Thoracic aorta (tissue), 2 donors: ENCODE measurements around the gene DNAJC13. TPM values are rescaled to one million over a fixed set of nuclear protein-coding genes. Genes with fewer than 3 reads are reported as not detected.

Experiments
- ATAC-seq: fragments of 150-250 bp; one replicate; pipeline ENCODE4 v1.8.0; 2017; ENCODE audit warnings: low read depth; ENCODE audit not compliant: insufficient number of reproducible peaks, low FRiP score
- DNase-seq: peaks from one replicate; pipeline ENCODE4 v3.0.0-alpha.2; 2020; ENCODE audit warnings: low spot score
- H3K27ac ChIP-seq, 2 donors: fragments of 200-600 bp; sonication (generic); 1 replicate in 1 of 2; 2 replicates in 1 of 2; pipeline ENCODE4 v1.5.1; 2016; ENCODE audit warnings: mild to moderate bottlenecking in 2 of 2, moderate library complexity in 2 of 2
- H3K27me3 ChIP-seq: fragments of 200-600 bp; sonication (generic); replicated peaks from 2 replicates; pipeline ENCODE4 v1.6.0; 2016; ENCODE audit warnings: mild to moderate bottlenecking; ENCODE audit not compliant: insufficient read depth
- H3K36me3 ChIP-seq: fragments of 200-600 bp; sonication (generic); one replicate; pipeline ENCODE4 v1.5.1; 2016
- H3K4me1 ChIP-seq, 2 donors: fragments of 200-600 bp; sonication (generic); 1 replicate in 1 of 2; 2 replicates in 1 of 2; pipeline versions ENCODE4 v1.5.1 to v1.6.0; 2016; ENCODE audit warnings: low read depth in 2 of 2, mild to moderate bottlenecking in 1 of 2; ENCODE audit not compliant: control insufficient read depth in 1 of 2
- H3K4me3 ChIP-seq: fragments of 200-600 bp; sonication (generic); 2 replicates; pipeline ENCODE4 v1.5.1; 2016; ENCODE audit warnings: mild to moderate bottlenecking
- H3K9me3 ChIP-seq: fragments of 200-600 bp; sonication (generic); 2 replicates; pipeline ENCODE4 v1.5.1; 2016
- total RNA-seq, 2 donors: library from RNA; depleted of rRNA; stranded (reverse); fragments of >200 nt; gene quantifications; one replicate each; pipeline versions ENCODE4 v1.1.0 to v1.2.3, GENCODE V29; 2016
- TF ChIP-seq, protein P1 (sequence below): fragments of 200-600 bp; sonication (generic); IDR thresholded peaks from one replicate; pipeline ENCODE4 v1.5.1; 2019; ENCODE audit warnings: antibody characterized with exemption

Gene DNAJC13
- total RNA-seq, 2 donors from 2014 or later, result 47.4 to 49.5 TPM

DNA sequence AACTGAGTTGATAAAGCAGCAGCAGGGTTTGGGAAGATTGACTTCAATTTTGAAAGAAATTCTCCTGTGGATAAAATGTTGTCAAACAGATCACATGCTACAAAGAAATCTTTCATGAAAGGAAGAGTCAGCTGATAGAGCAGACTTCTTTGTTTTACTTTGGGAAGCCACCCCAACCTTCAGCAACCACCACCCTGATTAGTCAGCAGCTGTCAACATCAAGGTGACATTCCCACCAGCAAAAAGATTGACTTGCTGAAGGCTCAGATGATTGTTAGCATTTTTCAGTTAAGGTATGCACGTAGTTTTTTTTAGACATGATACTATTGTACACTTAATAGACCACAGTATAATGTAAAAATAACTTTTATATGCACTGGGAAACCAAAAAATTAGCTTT lies 92.2 kb downstream of the DNAJC13 start:
- Histone ChIP-seq H3K27ac (no peak overlapping the region), H3K27me3 (no peaks in the 10 kb centered on the region), H3K9me3 (no peaks in the 10 kb centered on the region), H3K36me3 (peaks cover 26% of the 10 kb centered on the region), H3K4me1 (no peaks in the 10 kb centered on the region), H3K4me3 (no peak overlapping the region)
- TF ChIP-seq, protein P1, sequence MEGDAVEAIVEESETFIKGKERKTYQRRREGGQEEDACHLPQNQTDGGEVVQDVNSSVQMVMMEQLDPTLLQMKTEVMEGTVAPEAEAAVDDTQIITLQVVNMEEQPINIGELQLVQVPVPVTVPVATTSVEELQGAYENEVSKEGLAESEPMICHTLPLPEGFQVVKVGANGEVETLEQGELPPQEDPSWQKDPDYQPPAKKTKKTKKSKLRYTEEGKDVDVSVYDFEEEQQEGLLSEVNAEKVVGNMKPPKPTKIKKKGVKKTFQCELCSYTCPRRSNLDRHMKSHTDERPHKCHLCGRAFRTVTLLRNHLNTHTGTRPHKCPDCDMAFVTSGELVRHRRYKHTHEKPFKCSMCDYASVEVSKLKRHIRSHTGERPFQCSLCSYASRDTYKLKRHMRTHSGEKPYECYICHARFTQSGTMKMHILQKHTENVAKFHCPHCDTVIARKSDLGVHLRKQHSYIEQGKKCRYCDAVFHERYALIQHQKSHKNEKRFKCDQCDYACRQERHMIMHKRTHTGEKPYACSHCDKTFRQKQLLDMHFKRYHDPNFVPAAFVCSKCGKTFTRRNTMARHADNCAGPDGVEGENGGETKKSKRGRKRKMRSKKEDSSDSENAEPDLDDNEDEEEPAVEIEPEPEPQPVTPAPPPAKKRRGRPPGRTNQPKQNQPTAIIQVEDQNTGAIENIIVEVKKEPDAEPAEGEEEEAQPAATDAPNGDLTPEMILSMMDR, result no peak
- no peak for ATAC-seq
- no peak for DNase-seq

DNA sequence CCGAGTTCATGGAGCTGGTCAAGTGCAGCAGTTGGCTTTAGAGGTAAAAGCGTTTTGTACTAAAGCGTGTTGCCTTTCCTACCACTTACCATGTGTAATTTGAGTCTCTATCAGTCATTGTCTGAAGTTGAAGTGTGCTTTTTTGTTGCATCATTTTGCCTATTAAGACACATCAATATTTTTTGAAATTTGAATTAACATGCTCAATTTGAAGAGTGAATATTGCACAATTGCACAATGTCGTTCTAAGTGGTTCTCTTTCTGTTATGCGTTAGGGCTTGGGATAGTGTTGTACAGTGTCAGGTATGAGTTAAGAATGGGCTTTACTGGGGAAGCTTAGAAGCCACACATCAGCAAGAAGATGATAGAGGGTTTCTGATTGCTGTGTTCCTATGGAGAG lies 95.8 kb downstream of the DNAJC13 start:
- Histone ChIP-seq H3K4me3 (no peak overlapping the region), H3K36me3 (peaks cover 39% of the 10 kb centered on the region)

DNA sequence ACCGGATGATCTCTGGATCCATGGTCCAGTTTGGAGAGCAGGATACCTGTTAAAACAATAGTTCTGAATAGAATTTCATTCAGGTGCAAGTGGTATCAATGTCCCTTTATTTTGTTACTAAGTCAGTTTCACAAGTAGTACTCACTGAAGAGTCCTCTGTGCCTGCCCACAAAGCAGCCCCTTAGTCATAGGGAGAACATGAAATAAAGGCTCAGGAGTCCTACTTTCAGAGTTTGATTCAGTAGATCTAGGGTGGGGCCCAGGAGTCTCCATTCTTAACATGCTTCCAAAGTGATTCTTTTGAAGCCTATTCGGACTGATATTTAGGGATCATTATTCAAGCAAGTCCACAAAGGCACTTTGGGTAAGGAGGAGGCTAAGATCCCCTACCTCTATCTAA lies 100.0 kb downstream of the DNAJC13 start:
- H3K27ac ChIP-seq, result no peak overlapping the region
- no peaks in the 10 kb centered on the region for H3K9me3 ChIP-seq
- no peak overlapping the region for H3K4me3 ChIP-seq
- no peaks in the 10 kb centered on the region for H3K27me3 ChIP-seq
- ATAC-seq (no peak), DNase-seq (no peak)
- no peaks in the 10 kb centered on the region for H3K4me1 ChIP-seq
- TF ChIP-seq, protein P1, result no peak
- H3K36me3 ChIP-seq, result peaks cover 25% of the 10 kb centered on the region

More for the DNA sequence above, 95.8 kb downstream of the DNAJC13 start:
- TF ChIP-seq, protein P1, result no peak
- Histone ChIP-seq H3K9me3 (no peaks in the 10 kb centered on the region), H3K27me3 (no peaks in the 10 kb centered on the region), H3K27ac (no peak overlapping the region), H3K4me1 (no peaks in the 10 kb centered on the region)
- DNase-seq, result no peak
- no peak for ATAC-seq

DNA sequence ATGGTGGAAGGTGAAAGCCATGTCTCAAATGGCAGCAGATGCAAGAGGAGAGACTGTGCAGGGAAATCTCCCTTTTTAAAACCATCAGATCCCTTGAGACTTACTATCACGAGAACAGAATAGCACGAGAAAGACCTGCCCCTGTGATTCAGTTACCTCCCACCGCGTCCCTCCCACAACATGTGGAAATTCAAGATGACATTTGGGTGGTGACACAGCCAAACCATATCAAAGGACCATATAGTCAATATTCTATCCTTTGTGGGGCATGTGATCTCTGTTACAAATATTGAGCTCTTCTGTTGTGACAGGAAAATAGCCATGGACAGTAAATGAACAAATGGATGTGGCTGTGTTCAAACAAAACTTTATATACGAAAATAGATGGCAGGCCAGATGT lies 102.6 kb downstream of the DNAJC13 start:
- Histone ChIP-seq H3K27ac (no peak overlapping the region), H3K36me3 (peaks cover 44% of the 10 kb centered on the region), H3K4me1 (no peaks in the 10 kb centered on the region), H3K27me3 (no peaks in the 10 kb centered on the region), H3K9me3 (no peaks in the 10 kb centered on the region), H3K4me3 (no peak overlapping the region)
- DNase-seq (no peak), ATAC-seq (no peak)
- TF ChIP-seq, protein P1, result no peak

DNA sequence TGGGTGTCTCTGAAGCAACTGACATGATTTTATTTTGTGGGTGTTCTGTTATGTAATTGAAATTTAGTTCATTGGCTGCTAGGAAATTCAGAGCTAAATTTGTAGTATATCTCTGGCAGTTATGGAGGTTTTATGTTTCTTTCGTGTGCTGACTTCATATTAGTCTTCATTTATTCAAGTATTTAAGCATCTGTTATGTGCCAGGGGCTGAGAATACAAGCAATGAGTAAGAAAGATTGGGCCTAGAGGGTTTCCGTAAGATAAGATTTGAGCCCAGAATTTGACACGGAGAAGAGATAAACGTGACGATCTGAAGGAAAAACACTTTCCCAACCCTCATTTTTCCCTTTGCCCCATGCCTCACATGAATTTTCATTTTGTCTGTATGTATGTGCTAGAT lies 104.6 kb downstream of the DNAJC13 start:
- DNase-seq (no peak), ATAC-seq (no peak)
- Histone ChIP-seq H3K27ac (no peak overlapping the region), H3K36me3 (peaks cover 36% of the 10 kb centered on the region), H3K27me3 (no peaks in the 10 kb centered on the region), H3K9me3 (no peaks in the 10 kb centered on the region), H3K4me3 (peak overlapping the region; percentile 33), H3K4me1 (no peaks in the 10 kb centered on the region)
- TF ChIP-seq, protein P1, result no peak
